Panc1 (cell line): ENCODE data around the gene ZNF469.

Experiments used
- POLR2AphosphoS5 ChIP-seq: IDR thresholded peaks from 2 replicates; pipeline ENCODE4 v1.6.1; 2012; ENCODE audit warnings: mild to moderate bottlenecking, low read depth, low read length, moderate library complexity
- TF ChIP-seq, protein P1 (sequence below): fragments of 450-650 bp; IDR thresholded peaks from 2 replicates; pipeline ENCODE4 v1.5.1; 2017; ENCODE audit warnings: mild to moderate bottlenecking

DNA sequence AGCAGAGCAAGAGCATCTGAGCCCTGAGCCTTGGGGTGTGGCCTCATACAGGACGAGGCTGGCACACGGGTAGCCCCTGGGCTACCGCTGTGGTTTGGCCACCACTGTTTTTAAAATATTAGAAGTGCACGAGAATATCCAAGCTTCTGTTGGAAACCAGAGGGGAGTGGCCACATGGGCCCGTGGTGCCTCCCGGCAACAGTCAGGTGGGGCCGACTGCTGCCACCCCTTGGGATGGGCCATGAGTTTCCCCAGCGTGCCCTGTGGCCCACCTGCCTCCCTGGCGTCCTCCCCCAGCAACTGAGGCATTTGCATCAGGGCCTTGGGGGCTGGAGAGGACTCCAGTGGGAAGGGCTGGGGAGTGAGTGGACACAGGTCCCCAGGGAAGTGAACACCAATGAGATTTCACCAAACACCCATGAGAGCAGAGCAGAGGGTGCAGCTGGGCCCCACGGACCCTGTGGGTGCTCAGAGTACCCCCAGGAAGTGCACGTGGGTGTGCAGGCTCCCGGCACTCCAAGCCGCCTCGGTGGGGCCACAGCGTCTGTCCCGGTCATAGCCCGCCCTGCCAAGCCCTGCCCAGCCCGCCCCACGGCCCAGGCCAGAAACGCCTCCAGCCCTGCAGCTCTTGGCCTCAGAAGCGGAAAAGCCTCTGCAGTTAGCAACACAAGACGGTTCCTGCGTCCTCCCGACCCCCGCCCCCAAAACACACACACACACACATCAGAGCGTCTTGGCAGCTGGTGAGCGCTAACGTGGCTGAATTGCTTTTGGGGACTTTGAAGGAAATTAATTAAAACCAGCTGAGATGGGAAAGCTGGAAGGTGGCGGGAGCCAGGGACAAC lies 22.7 kb downstream of the ZNF469 start:
- no peak for TF ChIP-seq POLR2AphosphoS5
- TF ChIP-seq, protein P1, sequence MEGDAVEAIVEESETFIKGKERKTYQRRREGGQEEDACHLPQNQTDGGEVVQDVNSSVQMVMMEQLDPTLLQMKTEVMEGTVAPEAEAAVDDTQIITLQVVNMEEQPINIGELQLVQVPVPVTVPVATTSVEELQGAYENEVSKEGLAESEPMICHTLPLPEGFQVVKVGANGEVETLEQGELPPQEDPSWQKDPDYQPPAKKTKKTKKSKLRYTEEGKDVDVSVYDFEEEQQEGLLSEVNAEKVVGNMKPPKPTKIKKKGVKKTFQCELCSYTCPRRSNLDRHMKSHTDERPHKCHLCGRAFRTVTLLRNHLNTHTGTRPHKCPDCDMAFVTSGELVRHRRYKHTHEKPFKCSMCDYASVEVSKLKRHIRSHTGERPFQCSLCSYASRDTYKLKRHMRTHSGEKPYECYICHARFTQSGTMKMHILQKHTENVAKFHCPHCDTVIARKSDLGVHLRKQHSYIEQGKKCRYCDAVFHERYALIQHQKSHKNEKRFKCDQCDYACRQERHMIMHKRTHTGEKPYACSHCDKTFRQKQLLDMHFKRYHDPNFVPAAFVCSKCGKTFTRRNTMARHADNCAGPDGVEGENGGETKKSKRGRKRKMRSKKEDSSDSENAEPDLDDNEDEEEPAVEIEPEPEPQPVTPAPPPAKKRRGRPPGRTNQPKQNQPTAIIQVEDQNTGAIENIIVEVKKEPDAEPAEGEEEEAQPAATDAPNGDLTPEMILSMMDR = no peak
